Stimulated activated naive CD8-positive, alpha-beta T cell treated with anti-CD3 and anti-CD28 coated beads, Interleukin-15, amount 100 ng/mL, for 72 hours (primary cell): ENCODE data around the gene ZDHHC18.
"Not testable (repeated sequence)": the region's sequence is repeated elsewhere in the genome, so short reads cannot be mapped to it uniquely, and the experiment has no call there.

Experiments
- ATAC-seq: fragments of 150-1000 bp; cut with Tn5 transposase; 2 replicates; pipeline ENCODE4 v1.10.0; 2021; ENCODE audit warnings: mild to moderate bottlenecking, moderate library complexity
- DNase-seq, 2 donors: peaks; one replicate each; pipeline ENCODE4 v3.0.0; 2021 to 2022
- H3K27ac Mint-ChIP-seq, 2 donors: one replicate each; pipeline ENCODE4 v1.8.0; 2022; ENCODE audit warnings: mild to moderate bottlenecking in 2 of 2, mixed read lengths in 2 of 2, moderate library complexity in 2 of 2
- H3K27me3 Mint-ChIP-seq: one replicate; pipeline ENCODE4 v1.8.0; 2022; ENCODE audit warnings: mixed read lengths
- H3K4me1 Mint-ChIP-seq: one replicate; pipeline ENCODE4 v1.8.0; 2022; ENCODE audit warnings: mild to moderate bottlenecking, mixed read lengths
- H3K4me3 Mint-ChIP-seq, 2 donors: one replicate each; pipeline ENCODE4 v1.8.0; 2022; ENCODE audit warnings: mild to moderate bottlenecking in 2 of 2, mixed read lengths in 2 of 2, moderate library complexity in 1 of 2
- H3K9me3 Mint-ChIP-seq, 2 donors: one replicate each; pipeline ENCODE4 v1.8.0; 2022; ENCODE audit warnings: mixed read lengths in 2 of 2

The ZDHHC18 gene

DNA sequence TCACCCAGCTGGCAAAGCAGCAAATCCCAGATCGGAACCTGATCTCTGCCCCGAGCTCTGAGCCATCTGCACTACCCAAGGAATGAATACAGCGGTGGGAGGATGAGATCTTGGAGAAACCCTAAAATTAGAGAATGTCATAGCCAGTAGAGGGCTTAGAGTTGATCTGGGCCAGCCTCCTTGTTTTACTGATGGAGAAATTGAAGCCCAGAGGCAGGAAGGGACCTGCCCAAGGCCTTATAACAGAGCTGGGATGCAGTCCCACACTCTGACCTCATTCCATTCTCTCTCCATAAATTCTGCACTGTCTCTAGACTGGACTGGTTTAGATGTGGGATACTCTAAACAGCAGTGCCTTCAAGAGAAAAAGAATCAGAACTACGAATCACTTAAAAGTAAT lies 31.7 kb downstream of the ZDHHC18 start:
- H3K4me1 Mint-ChIP-seq = peaks cover 20% of the 10 kb centered on the region
- H3K27ac Mint-ChIP-seq = peak overlapping the region in 1 of 2 donors; percentile 48
- no peak overlapping the region for H3K4me3 Mint-ChIP-seq
- H3K9me3 Mint-ChIP-seq = no peaks in the 10 kb centered on the region
- no peaks in the 10 kb centered on the region for H3K27me3 Mint-ChIP-seq
- DNase-seq = no peak
- no peak for ATAC-seq

DNA sequence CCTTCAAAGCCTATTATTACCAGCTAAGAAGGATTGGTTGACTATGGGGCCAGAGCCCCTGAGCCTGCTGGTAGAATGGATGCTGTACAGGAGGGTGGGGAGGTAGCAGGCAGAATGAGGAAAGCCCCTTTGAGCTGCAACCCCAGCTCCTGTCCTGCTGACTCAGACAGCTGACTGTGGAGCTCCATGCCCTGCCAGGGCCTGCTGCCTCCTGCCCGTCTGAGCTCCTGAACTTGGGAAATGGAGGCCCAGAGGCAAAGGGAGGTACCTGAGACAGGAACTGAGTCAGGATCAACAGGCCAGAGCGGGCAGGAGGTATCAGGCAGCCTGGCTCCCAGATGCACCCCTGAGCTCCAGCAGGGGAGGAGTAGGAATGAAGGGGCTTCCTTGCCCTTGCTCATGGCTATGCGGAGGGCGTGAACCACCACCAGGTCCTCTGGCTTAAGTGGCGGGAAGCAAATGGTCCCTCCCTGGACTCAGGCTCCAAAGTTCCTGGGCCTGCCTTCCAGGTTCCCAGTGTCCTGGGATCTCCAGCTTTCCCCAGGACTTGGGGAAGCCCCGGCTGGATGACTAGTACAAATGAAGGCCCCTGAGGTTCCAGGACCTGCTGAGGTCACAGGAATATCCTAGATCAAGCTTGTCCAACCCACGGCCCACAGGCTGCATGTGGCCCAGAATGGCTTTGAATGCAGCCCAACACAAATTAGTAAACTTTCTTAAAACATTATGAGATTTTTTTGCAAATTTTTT lies 32.6 kb downstream of the ZDHHC18 start:
- Mint-ChIP-seq H3K4me1 (peaks cover 29% of the 10 kb centered on the region), H3K27me3 (no peaks in the 10 kb centered on the region), H3K9me3 (no peaks in the 10 kb centered on the region), H3K4me3 (no peak overlapping the region), H3K27ac (peak overlapping the region in 1 of 2 donors; percentile 48)
- no peak for DNase-seq
- no peak for ATAC-seq

- H3K27ac Mint-ChIP-seq = peak overlapping the region in 1 of 2 donors; percentile 41
- no peak for DNase-seq
- no peak overlapping the region for H3K4me3 Mint-ChIP-seq
- H3K9me3 Mint-ChIP-seq = no peaks in the 10 kb centered on the region
- no peak for ATAC-seq
- H3K4me1 Mint-ChIP-seq = peaks cover 34% of the 10 kb centered on the region
- H3K27me3 Mint-ChIP-seq = no peaks in the 10 kb centered on the region
Observed at GRCh38 chr1:26861286-26861701, 34.8 kb downstream of the ZDHHC18 start.

DNA sequence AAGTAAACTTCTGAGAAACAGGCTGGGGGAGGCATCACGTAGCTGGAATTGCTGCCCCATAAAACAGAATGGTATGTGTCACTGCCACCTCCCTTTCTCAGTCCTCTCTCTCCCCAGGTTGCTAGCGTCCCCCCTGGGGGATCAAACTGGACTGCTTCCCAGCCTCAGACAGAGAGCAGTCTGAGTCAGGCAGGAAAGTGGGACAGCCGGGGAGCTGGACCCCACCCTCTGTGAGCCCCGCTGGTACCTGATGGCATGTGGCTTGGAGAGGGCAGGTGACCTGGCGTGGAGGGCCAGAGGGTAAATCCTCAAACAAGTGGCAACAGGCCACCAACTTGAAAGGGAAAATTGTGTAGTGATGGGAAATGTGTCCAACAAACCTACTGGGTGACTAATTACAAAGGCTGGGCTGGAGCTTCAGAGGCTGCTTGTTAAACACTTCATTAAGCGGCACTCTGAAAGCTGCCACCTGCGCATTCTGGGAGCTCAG lies 35.4 kb downstream of the ZDHHC18 start:
- Mint-ChIP-seq H3K4me3 (no peak overlapping the region), H3K27ac (no peak overlapping the region)
- ATAC-seq = no peak

GRCh38 chr1:26862781-26863684 lies 36.5 kb downstream of the ZDHHC18 start, which contains the start of gene SFN:
TSS of gene SFN (plus strand) at chr1:26863149. CDS start at chr1:26863213, 64 bp downstream.
- H3K4me1 Mint-ChIP-seq = peaks cover 34% of the 10 kb centered on the region
- H3K4me3 Mint-ChIP-seq = peak within 1 kb of the TSS; percentile 86 to 98
- DNase-seq (peak; percentile 39 to 57), ATAC-seq (no peak)
- no peaks in the 10 kb centered on the region for H3K9me3 Mint-ChIP-seq
- no peak within 1 kb of the TSS for H3K27ac Mint-ChIP-seq
- no peaks in the 10 kb centered on the region for H3K27me3 Mint-ChIP-seq

More for the DNA sequence above, 35.4 kb downstream of the ZDHHC18 start:
- Mint-ChIP-seq H3K9me3 (no peaks in the 10 kb centered on the region), H3K4me1 (peaks cover 34% of the 10 kb centered on the region), H3K27me3 (no peaks in the 10 kb centered on the region)
- no peak for DNase-seq

- ATAC-seq (no peak), DNase-seq (peak in 1 of 2 donors; percentile 9)
- Mint-ChIP-seq H3K27ac (no peak overlapping the region), H3K27me3 (no peaks in the 10 kb centered on the region), H3K4me3 (peak overlapping the region; percentile 86 to 98), H3K9me3 (no peaks in the 10 kb centered on the region), H3K4me1 (peaks cover 34% of the 10 kb centered on the region)
Observed at GRCh38 chr1:26863685-26864077, 37.2 kb downstream of the ZDHHC18 start.

- H3K27me3 Mint-ChIP-seq = no peaks in the 10 kb centered on the region
- H3K4me3 Mint-ChIP-seq = peak overlapping the region; percentile 86 to 98
- H3K9me3 Mint-ChIP-seq = no peaks in the 10 kb centered on the region
- H3K27ac Mint-ChIP-seq = peak overlapping the region; percentile 95 to 96
- H3K4me1 Mint-ChIP-seq = peaks cover 34% of the 10 kb centered on the region
- ATAC-seq (peak; percentile 97), DNase-seq (peak; percentile 96 to 97)
Observed at GRCh38 chr1:26864610-26865480, 38.4 kb downstream of the ZDHHC18 start.

- not testable (repeated sequence) for DNase-seq, H3K4me1 Mint-ChIP-seq, H3K27ac Mint-ChIP-seq, H3K4me3 Mint-ChIP-seq, ATAC-seq, H3K27me3 Mint-ChIP-seq, H3K9me3 Mint-ChIP-seq
Observed at GRCh38 chr1:26873097-26873496, 46.6 kb downstream of the ZDHHC18 start.

DNA sequence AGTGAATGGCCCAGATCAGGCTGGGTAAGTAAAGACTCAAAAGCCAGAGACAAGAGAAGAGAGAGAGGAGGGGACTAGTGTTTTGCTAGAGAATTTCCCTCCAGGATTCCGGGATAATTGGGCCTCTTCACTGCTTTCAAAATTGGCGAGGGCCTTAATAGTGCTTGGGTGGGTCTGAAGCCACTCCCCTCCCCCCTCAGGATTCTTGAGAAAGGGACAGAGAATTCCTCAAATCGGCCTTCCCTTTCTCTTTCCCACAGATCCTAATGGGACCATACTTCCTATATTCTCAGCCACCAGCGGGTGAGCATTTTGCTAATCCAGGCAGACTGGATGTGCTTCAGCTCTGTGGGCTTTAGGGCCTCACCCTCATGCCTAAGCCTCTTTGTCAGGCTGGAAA lies 48.4 kb downstream of the ZDHHC18 start:
- H3K4me3 Mint-ChIP-seq = no peak overlapping the region
- no peak for DNase-seq
- peak overlapping the region in 1 of 2 donors; percentile 9 for H3K27ac Mint-ChIP-seq

GRCh38 chr1:26877326-26877725 lies 50.8 kb downstream of the ZDHHC18 start:
- ATAC-seq (no peak), DNase-seq (no peak)
- H3K9me3 Mint-ChIP-seq = no peaks in the 10 kb centered on the region
- no peak overlapping the region for H3K27ac Mint-ChIP-seq
- no peaks in the 10 kb centered on the region for H3K27me3 Mint-ChIP-seq
- H3K4me1 Mint-ChIP-seq = no peaks in the 10 kb centered on the region
- H3K4me3 Mint-ChIP-seq = no peak overlapping the region

More for the DNA sequence above, 48.4 kb downstream of the ZDHHC18 start:
- ATAC-seq = no peak
- H3K9me3 Mint-ChIP-seq = no peaks in the 10 kb centered on the region
- no peaks in the 10 kb centered on the region for H3K4me1 Mint-ChIP-seq
- H3K27me3 Mint-ChIP-seq = no peaks in the 10 kb centered on the region

- H3K9me3 Mint-ChIP-seq = no peaks in the 10 kb centered on the region
- H3K4me1 Mint-ChIP-seq = peaks cover 5% of the 10 kb centered on the region
- H3K27me3 Mint-ChIP-seq = no peaks in the 10 kb centered on the region
- no peak overlapping the region for H3K4me3 Mint-ChIP-seq
- peak overlapping the region in 1 of 2 donors; percentile 46 for H3K27ac Mint-ChIP-seq
- ATAC-seq (no peak), DNase-seq (no peak)
Observed at GRCh38 chr1:26879793-26880192, 53.3 kb downstream of the ZDHHC18 start.

DNA sequence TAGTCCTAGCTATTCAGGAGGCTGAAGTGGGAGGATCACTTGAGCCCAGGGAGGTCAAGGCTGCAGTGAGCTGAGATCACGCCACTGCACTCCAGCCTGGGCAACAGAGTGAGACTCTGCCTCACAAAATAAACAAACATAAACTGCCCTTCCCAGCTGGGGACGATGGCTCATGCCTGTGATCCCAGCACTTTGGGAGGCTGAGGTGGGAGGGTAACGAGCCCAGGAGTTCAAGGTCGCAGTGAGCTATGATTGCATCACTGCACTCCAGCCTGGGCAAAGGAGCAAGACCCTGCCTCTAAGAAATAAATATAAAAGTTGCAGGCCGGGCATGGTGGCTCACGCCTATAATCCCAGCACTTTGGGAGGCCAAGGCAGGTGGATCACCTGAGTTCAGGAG lies 55.1 kb downstream of the ZDHHC18 start:
- H3K4me1 Mint-ChIP-seq = peaks cover 11% of the 10 kb centered on the region
- not testable (repeated sequence) for ATAC-seq, H3K4me3 Mint-ChIP-seq, DNase-seq, H3K27ac Mint-ChIP-seq, H3K9me3 Mint-ChIP-seq, H3K27me3 Mint-ChIP-seq

- H3K27ac Mint-ChIP-seq = peak overlapping the region; percentile 3 to 89
- no peak for DNase-seq
- H3K9me3 Mint-ChIP-seq = no peaks in the 10 kb centered on the region
- H3K4me3 Mint-ChIP-seq = no peak overlapping the region
- H3K27me3 Mint-ChIP-seq = no peaks in the 10 kb centered on the region
- no peak for ATAC-seq
- peaks cover 12% of the 10 kb centered on the region for H3K4me1 Mint-ChIP-seq
Observed at GRCh38 chr1:26882696-26883463, 56.4 kb downstream of the ZDHHC18 start.

DNA sequence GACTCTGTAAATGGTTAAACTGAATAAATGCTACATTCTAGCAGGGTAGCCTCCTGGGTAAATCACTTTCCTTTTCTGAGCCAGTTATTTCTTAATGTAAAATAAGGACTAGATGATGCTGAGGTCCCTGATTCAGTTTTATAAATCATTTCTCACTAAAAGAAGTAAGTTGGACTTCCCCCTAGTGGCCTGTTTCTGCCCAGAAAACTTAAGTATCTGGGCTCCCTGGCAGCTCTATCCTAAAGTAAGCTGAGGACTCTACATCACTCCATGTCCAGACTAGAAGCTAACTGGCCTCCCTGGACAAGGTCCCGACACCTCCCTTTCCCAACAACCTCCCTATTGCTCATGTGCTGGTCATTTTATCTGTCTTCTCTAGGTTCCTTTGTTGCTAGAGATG lies 60.6 kb downstream of the ZDHHC18 start:
- H3K27ac Mint-ChIP-seq = no peak overlapping the region
- H3K4me1 Mint-ChIP-seq = peaks cover 38% of the 10 kb centered on the region
- no peak overlapping the region for H3K4me3 Mint-ChIP-seq
- no peaks in the 10 kb centered on the region for H3K27me3 Mint-ChIP-seq
- DNase-seq = no peak
- H3K9me3 Mint-ChIP-seq = no peaks in the 10 kb centered on the region
- ATAC-seq = no peak
